ENCODE measurements around the gene CLIC3.

CLIC3 gene

GRCh38 chr9:137017071-137017470 is 20.7 kb upstream of the CLIC3 start:
- no peak for ATAC-seq
- TF ChIP-seq ZFP3 (CRISPR knock-in tag; IDR thresholded peaks at IDR 0.05) = no peak
- TF ChIP-seq OSR1 (CRISPR knock-in tag; IDR thresholded peaks at IDR 0.05) = no peak
- no peak for TF ChIP-seq ZC3H10 (CRISPR knock-in tag; IDR thresholded peaks at IDR 0.05)
- no peak for TF ChIP-seq RARB (CRISPR knock-in tag; IDR thresholded peaks at IDR 0.05)
- no peak for TF ChIP-seq CSDC2 (CRISPR knock-in tag; IDR thresholded peaks at IDR 0.05)
- TF ChIP-seq SNAI2 (CRISPR knock-in tag; IDR thresholded peaks at IDR 0.05) = no peak
- TF ChIP-seq ZNF70 (CRISPR knock-in tag; IDR thresholded peaks at IDR 0.05) = no peak
- no peak for TF ChIP-seq CSRNP3 (CRISPR knock-in tag; IDR thresholded peaks at IDR 0.05)
- TF ChIP-seq ZFP30 (CRISPR knock-in tag; IDR thresholded peaks at IDR 0.05) = no peak
- TF ChIP-seq ARNTL (CRISPR knock-in tag; IDR thresholded peaks at IDR 0.05; ENCODE audit: borderline replicate concordance, low read depth) = no peak
- no peak for TF ChIP-seq PATZ1 (CRISPR knock-in tag; IDR thresholded peaks at IDR 0.05; ENCODE audit: borderline replicate concordance)
- no peak for TF ChIP-seq CREB5 (CRISPR knock-in tag; IDR thresholded peaks at IDR 0.05; ENCODE audit: low read depth)
- no peak for TF ChIP-seq POU6F1 (CRISPR knock-in tag; IDR thresholded peaks at IDR 0.05; ENCODE audit: borderline replicate concordance, low read depth)
- no peak for TF ChIP-seq GLIS3 (CRISPR knock-in tag; IDR thresholded peaks at IDR 0.05)
- TF ChIP-seq ZNF565 (CRISPR knock-in tag; conservative IDR thresholded peaks at IDR 0.05; ENCODE audit: low read depth) = no peak

GRCh38 chr9:137016436-137016835 is 20.1 kb upstream of the CLIC3 start:
- TF ChIP-seq ZFP3 (CRISPR knock-in tag; IDR thresholded peaks at IDR 0.05) (no peak), ZFP30 (CRISPR knock-in tag; IDR thresholded peaks at IDR 0.05) (no peak), PPARA (CRISPR knock-in tag; IDR thresholded peaks at IDR 0.05; ENCODE audit: borderline replicate concordance) (no peak), CSDC2 (CRISPR knock-in tag; IDR thresholded peaks at IDR 0.05) (no peak), ISL1 (CRISPR knock-in tag; IDR thresholded peaks at IDR 0.05) (no peak), TCF4 (CRISPR knock-in tag; IDR thresholded peaks at IDR 0.05; ENCODE audit: borderline replicate concordance) (no peak), SNAI2 (CRISPR knock-in tag; IDR thresholded peaks at IDR 0.05) (no peak), GLIS3 (CRISPR knock-in tag; IDR thresholded peaks at IDR 0.05) (no peak), RARB (CRISPR knock-in tag; IDR thresholded peaks at IDR 0.05) (no peak)
- ATAC-seq = no peak

- no peak for TF ChIP-seq ZNF70 (CRISPR knock-in tag; IDR thresholded peaks at IDR 0.05)
- TF ChIP-seq ZNF565 (CRISPR knock-in tag; conservative IDR thresholded peaks at IDR 0.05; ENCODE audit: low read depth) = no peak
- no peak for TF ChIP-seq CSDC2 (CRISPR knock-in tag; IDR thresholded peaks at IDR 0.05)
- no peak for TF ChIP-seq ZC3H10 (CRISPR knock-in tag; IDR thresholded peaks at IDR 0.05)
- no peak for TF ChIP-seq TSHZ2 (CRISPR knock-in tag; IDR thresholded peaks at IDR 0.05)
- TF ChIP-seq ZFP3 (CRISPR knock-in tag; IDR thresholded peaks at IDR 0.05) = no peak
- TF ChIP-seq OSR1 (CRISPR knock-in tag; IDR thresholded peaks at IDR 0.05) = no peak
- no peak for TF ChIP-seq ISL1 (CRISPR knock-in tag; IDR thresholded peaks at IDR 0.05)
- no peak for TF ChIP-seq CSRNP3 (CRISPR knock-in tag; IDR thresholded peaks at IDR 0.05)
- TF ChIP-seq ESRRG (CRISPR knock-in tag; IDR thresholded peaks at IDR 0.05) = no peak
- TF ChIP-seq ARNTL (CRISPR knock-in tag; IDR thresholded peaks at IDR 0.05; ENCODE audit: borderline replicate concordance, low read depth) = no peak
- no peak for TF ChIP-seq ZFP30 (CRISPR knock-in tag; IDR thresholded peaks at IDR 0.05)
- no peak for TF ChIP-seq PPARA (CRISPR knock-in tag; IDR thresholded peaks at IDR 0.05; ENCODE audit: borderline replicate concordance)
- TF ChIP-seq RARB (CRISPR knock-in tag; IDR thresholded peaks at IDR 0.05) = no peak
- no peak for TF ChIP-seq TOX (CRISPR knock-in tag; IDR thresholded peaks at IDR 0.05; ENCODE audit: borderline replicate concordance)
- no peak for ATAC-seq
These were observed 19.6 kb upstream of the CLIC3 start for GRCh38 chr9:137015976-137016375.
